GM23338 (cell line): ENCODE results near the gene SRRT. TPM values are rescaled to one million over a fixed set of nuclear protein-coding genes. Genes with fewer than 3 reads are reported as not detected.
A peak's percentile ranks its signal among the peaks of the same experiment; 100 is the strongest.

Experiments
- ATAC-seq: fragments of 200-7000 bp; cut with Tn5 transposase; 3 replicates; pipeline ENCODE4 v1.9.1; 2020
- DNase-seq: peaks from one replicate; pipeline ENCODE4 v3.0.0-alpha.2; 2015; ENCODE audit warnings: low spot score
- H2AFZ ChIP-seq: fragments of 200-600 bp; sonication (generic); 2 replicates; pipeline ENCODE4 v1.8.0; 2016; ENCODE audit warnings: antibody characterized with exemption, mild to moderate bottlenecking, moderate library complexity
- H3F3A ChIP-seq: fragments of 200-600 bp; sonication (generic); replicated peaks from 2 replicates; pipeline ENCODE4 v1.8.0; 2017; ENCODE audit warnings: antibody characterized with exemption, mixed run types, low read depth
- H3K27ac ChIP-seq: fragments of 200-600 bp; sonication (generic); 2 replicates; pipeline ENCODE4 v1.6.1; 2016; ENCODE audit warnings: low read depth
- H3K27me3 ChIP-seq: fragments of 200-600 bp; sonication (generic); 2 replicates; pipeline ENCODE4 v1.8.0; 2016; ENCODE audit warnings: mild to moderate bottlenecking, mixed run types, moderate library complexity; ENCODE audit not compliant: insufficient read depth
- H3K36me3 ChIP-seq: fragments of 200-600 bp; sonication (generic); 2 replicates; pipeline ENCODE4 v1.8.0; 2016; ENCODE audit warnings: mild to moderate bottlenecking; ENCODE audit not compliant: insufficient read depth
- H3K4me1 ChIP-seq: fragments of 200-600 bp; sonication (generic); 2 replicates; pipeline ENCODE4 v1.8.0; 2016; ENCODE audit warnings: mild to moderate bottlenecking, moderate library complexity; ENCODE audit not compliant: insufficient read depth
- H3K4me2 ChIP-seq: fragments of 200-600 bp; sonication (generic); 2 replicates; pipeline ENCODE4 v1.7.1; 2017; ENCODE audit warnings: mixed run types
- H3K4me3 ChIP-seq: fragments of 200-600 bp; sonication (generic); 2 replicates; pipeline ENCODE4 v1.6.1; 2016; ENCODE audit warnings: mixed run types
- H3K79me2 ChIP-seq: fragments of 200-600 bp; sonication (generic); replicated peaks from 2 replicates; pipeline ENCODE4 v1.8.0; 2017; ENCODE audit warnings: mild to moderate bottlenecking; ENCODE audit not compliant: insufficient read depth
- H3K9me2 ChIP-seq: fragments of 200-600 bp; sonication (generic); 2 replicates; pipeline ENCODE4 v1.8.0; 2017; ENCODE audit not compliant: insufficient read depth
- H4K20me1 ChIP-seq: fragments of 200-600 bp; sonication (generic); replicated peaks from 2 replicates; pipeline ENCODE4 v1.8.0; 2017; ENCODE audit warnings: mild to moderate bottlenecking; ENCODE audit not compliant: insufficient read depth
- H3K27ac Mint-ChIP-seq: 2 replicates; pipeline ENCODE4 v1.8.0; 2020; ENCODE audit warnings: inconsistent platforms, mild to moderate bottlenecking, moderate library complexity, mixed read lengths
- H3K27me3 Mint-ChIP-seq: 3 replicates; pipeline ENCODE4 v1.8.0; 2022; ENCODE audit warnings: low read depth, mild to moderate bottlenecking, moderate library complexity, mixed read lengths, inconsistent platforms; ENCODE audit not compliant: insufficient read depth, poor library complexity
- H3K36me3 Mint-ChIP-seq: 3 replicates; pipeline ENCODE4 v1.8.0; 2021; ENCODE audit warnings: low read depth, mild to moderate bottlenecking, inconsistent platforms, moderate library complexity, mixed read lengths
- H3K4me1 Mint-ChIP-seq: 3 replicates; pipeline ENCODE4 v1.8.0; 2020; ENCODE audit warnings: mild to moderate bottlenecking, inconsistent platforms, mixed read lengths
- H3K4me3 Mint-ChIP-seq: 3 replicates; pipeline ENCODE4 v1.8.0; 2021; ENCODE audit warnings: moderate library complexity, mild to moderate bottlenecking, inconsistent platforms, mixed read lengths
- H3K9me3 Mint-ChIP-seq: 3 replicates; pipeline ENCODE4 v1.8.0; 2020; ENCODE audit warnings: moderate library complexity, mild to moderate bottlenecking, inconsistent platforms, mixed read lengths
- CREB1 ChIP-seq: fragments of 250-450 bp; sonication (Bioruptor Pico); IDR thresholded peaks from 2 replicates; pipeline ENCODE4 v1.5.0; 2020; ENCODE audit warnings: low read depth, mild to moderate bottlenecking, moderate library complexity
- CTCF ChIP-seq, 2 experiments: fragments of 200-600 bp in 1 of 2; sonication (generic) in 1 of 2; conservative IDR thresholded peaks; 2 replicates each; pipeline versions ENCODE4 v1.5.1 to v1.6.1; 2016 to 2017; ENCODE audit warnings: antibody characterized with exemption in 2 of 2, low read depth in 2 of 2, mild to moderate bottlenecking in 2 of 2, moderate library complexity in 1 of 2
- ETS1 ChIP-seq: IDR thresholded peaks from 2 replicates; pipeline ENCODE4 v1.6.1; 2016; ENCODE audit warnings: antibody characterized with exemption
- EZH2 ChIP-seq: fragments of 200-600 bp; sonication (generic); IDR thresholded peaks from one replicate; pipeline ENCODE4 v1.8.0; 2017; ENCODE audit warnings: antibody characterized with exemption, mild to moderate bottlenecking, low read depth; ENCODE audit not compliant: unreplicated experiment
- NANOG ChIP-seq: IDR thresholded peaks from 2 replicates; pipeline ENCODE4 v1.6.1; 2016; ENCODE audit warnings: antibody characterized with exemption, borderline replicate concordance
- POLR2AphosphoS5 ChIP-seq: IDR thresholded peaks from 2 replicates; pipeline ENCODE4 v1.6.1; 2016; ENCODE audit warnings: antibody characterized with exemption, low read depth
- REST ChIP-seq: IDR thresholded peaks from one replicate; pipeline ENCODE4 v1.6.1; 2018; ENCODE audit warnings: antibody characterized with exemption; ENCODE audit not compliant: unreplicated experiment
- STAT1 ChIP-seq: IDR thresholded peaks from one replicate; pipeline ENCODE4 v1.6.1; 2016; ENCODE audit warnings: antibody characterized with exemption; ENCODE audit not compliant: unreplicated experiment
- ZNF114 ChIP-seq: fragments of 250-450 bp; sonication (Bioruptor Pico); IDR thresholded peaks from 2 replicates; pipeline ENCODE4 v1.5.0; 2020; ENCODE audit warnings: mild to moderate bottlenecking, moderate library complexity
- ZNF331 ChIP-seq: fragments of 250-450 bp; sonication (Bioruptor Pico); IDR thresholded peaks from 2 replicates; pipeline ENCODE4 v1.5.0; 2020; ENCODE audit warnings: low read depth, mild to moderate bottlenecking, moderate library complexity
- polyA plus RNA-seq: library from polyadenylated mRNA; unstranded; fragments of >200 nt; fragmentation: Nextera tagmentation; extraction: Ambion mirVana; gene quantifications from 2 replicates; pipeline ENCODE4 v1.2.1, GENCODE V29; 2016
- total RNA-seq: library from RNA; depleted of rRNA; stranded (reverse); fragments of >200 nt; shearing (Covaris generic); gene quantifications from 2 replicates; pipeline ENCODE4 v1.2.3, GENCODE V29; 2014

SRRT gene
- total and polyA plus RNA-seq, 2 experiments from 2014 or later: 113 to 140 TPM

GRCh38 chr7:100875356-100875751, 451 bp downstream of the SRRT start:
- Histone ChIP-seq H3K4me2 (peak overlapping the region; percentile 100), H3K9me2 (no peaks in the 10 kb centered on the region), H3F3A (peaks cover 26% of the 10 kb centered on the region), H3K79me2 (peaks cover 53% of the 10 kb centered on the region), H3K36me3 (peaks cover 42% of the 10 kb centered on the region), H3K27ac (peak overlapping the region; percentile 98), H2AFZ (0 out of 2 replicates have a peak overlapping the region, but pooled peaks have one; percentile 84), H3K27me3 (no peaks in the 10 kb centered on the region), H3K4me3 (peak overlapping the region; percentile 98), H4K20me1 (peaks cover 48% of the 10 kb centered on the region), H3K4me1 (peaks cover 8% of the 10 kb centered on the region)
- no peak for TF ChIP-seq ZNF331 (CRISPR knock-in tag)
- no peak for TF ChIP-seq REST
- TF ChIP-seq ZNF114 (CRISPR knock-in tag): no peak
- TF ChIP-seq EZH2: no peak
- TF ChIP-seq ETS1: no peak
- no peak for TF ChIP-seq STAT1
- TF ChIP-seq CTCF (conservative IDR thresholded peaks at IDR 0.05; ENCODE audit: low read depth in 2 of 2): no peak
- TF ChIP-seq POLR2AphosphoS5: no peak
- TF ChIP-seq NANOG: no peak
- Mint-ChIP-seq H3K4me1 (peaks cover 28% of the 10 kb centered on the region), H3K4me3 (peak overlapping the region; percentile 100), H3K27ac (peak overlapping the region; percentile 99), H3K27me3 (peaks cover 31% of the 10 kb centered on the region), H3K36me3 (peaks cover 92% of the 10 kb centered on the region), H3K9me3 (peaks cover 3% of the 10 kb centered on the region)
- peak; percentile 22 for ATAC-seq
- DNase-seq: peak; percentile 59

GRCh38 chr7:100878013-100878412, 3.1 kb downstream of the SRRT start:
- Histone ChIP-seq H3K4me3 (no peak overlapping the region), H3K9me2 (no peaks in the 10 kb centered on the region), H3K4me1 (peaks cover 8% of the 10 kb centered on the region), H4K20me1 (peaks cover 60% of the 10 kb centered on the region), H3K4me2 (no peak overlapping the region), H3K27me3 (no peaks in the 10 kb centered on the region), H3K27ac (no peak overlapping the region), H3K36me3 (peaks cover 50% of the 10 kb centered on the region), H2AFZ (no peak overlapping the region), H3K79me2 (peaks cover 74% of the 10 kb centered on the region), H3F3A (peaks cover 33% of the 10 kb centered on the region)
- H3K36me3 Mint-ChIP-seq: peaks cover 92% of the 10 kb centered on the region
- H3K27me3 Mint-ChIP-seq: peaks cover 24% of the 10 kb centered on the region
- TF ChIP-seq CTCF (conservative IDR thresholded peaks at IDR 0.05; ENCODE audit: low read depth in 2 of 2): no peak
- no peak for TF ChIP-seq POLR2AphosphoS5
- TF ChIP-seq ZNF114 (CRISPR knock-in tag): no peak
- TF ChIP-seq CREB1: no peak
- no peak for TF ChIP-seq REST
- TF ChIP-seq EZH2: no peak
- peaks cover 3% of the 10 kb centered on the region; the same call in 2 of the 3 replicates for H3K9me3 Mint-ChIP-seq
- no peak for ATAC-seq
- no peak overlapping the region; the same call in 2 of the 3 replicates for H3K4me3 Mint-ChIP-seq
- H3K4me1 Mint-ChIP-seq: peaks cover 32% of the 10 kb centered on the region
- H3K27ac Mint-ChIP-seq: no peak overlapping the region
- no peak for DNase-seq
